Prostate gland (tissue), 2 donors: Measurements from ENCODE around the gene SLC16A10. TPM values are rescaled to one million over a fixed set of nuclear protein-coding genes. Genes with fewer than 3 reads are reported as not detected.

Source experiments
- DNase-seq: peaks from one replicate; pipeline ENCODE4 v3.0.0-alpha.2; 2019; ENCODE audit warnings: low spot score
- H3K27ac ChIP-seq, 2 donors: fragments of 200-600 bp; sonication (generic); 2 replicates each; pipeline ENCODE4 v1.5.1; 2017 to 2019
- H3K27me3 ChIP-seq: fragments of 200-600 bp; sonication (generic); replicated peaks from 2 replicates; pipeline ENCODE4 v1.5.1; 2019; ENCODE audit not compliant: insufficient read depth
- H3K36me3 ChIP-seq, 2 donors: fragments of 200-600 bp; sonication (generic); 1 replicate in 1 of 2; 2 replicates in 1 of 2; pipeline versions ENCODE4 v1.5.1 to v1.8.1; 2017 to 2019
- H3K4me1 ChIP-seq: fragments of 200-600 bp; sonication (generic); replicated peaks from 2 replicates; pipeline ENCODE4 v1.5.1; 2019
- H3K4me3 ChIP-seq, 2 donors: fragments of 200-600 bp; sonication (generic); 2 replicates each; pipeline ENCODE4 v1.5.1; 2017 to 2019
- H3K9me3 ChIP-seq: fragments of 200-600 bp; sonication (generic); 2 replicates; pipeline ENCODE4 v1.5.1; 2017
- CTCF ChIP-seq, 4 experiments: fragments of 200-600 bp in 2 of 4; fragments of 450-650 bp in 2 of 4; sonication (generic) in 2 of 4; IDR thresholded peaks; 1 replicate in 3 of 4; 2 replicates in 1 of 4; pipeline ENCODE4 v1.5.1; 2016 to 2019; ENCODE audit warnings: antibody characterized with exemption in 4 of 4, mild to moderate bottlenecking in 2 of 4, moderate library complexity in 2 of 4
- POLR2A ChIP-seq: fragments of 450-650 bp; IDR thresholded peaks from one replicate; pipeline ENCODE4 v1.6.1; 2016; ENCODE audit warnings: antibody characterized with exemption, mild to moderate bottlenecking
- POLR2AphosphoS5 ChIP-seq: sonication (generic); formaldehyde crosslinking; IDR thresholded peaks from one replicate; pipeline ENCODE4 v1.6.1; 2017; ENCODE audit warnings: antibody characterized with exemption
- WGBS: methylation state at CpG from one replicate; pipeline ENCODE4 v1.1.5; 2018; 5-methylcytosine and 5-hydroxymethylcytosine counted together
- intact Hi-C: fragments of 100-400 bp; cut with DNase I; formaldehyde crosslinking; loops from one replicate; pipeline ENCODE4 v1.14.2; 2022
- total RNA-seq, 2 donors: library from RNA; depleted of rRNA; stranded (reverse); fragments of >200 nt; gene quantifications; one replicate each; pipeline ENCODE4 v1.1.0, GENCODE V29; 2016

SLC16A10 gene
- total RNA-seq, 2 donors from 2014 or later = 11.5 to 12.5 TPM

- WGBS = 97% methylated on average over 2 of the region's 2 CpGs
- Histone ChIP-seq H3K4me1 (no peaks in the 10 kb centered on the region), H3K36me3 (no peaks in the 10 kb centered on the region), H3K27me3 (no peaks in the 10 kb centered on the region), H3K4me3 (no peak overlapping the region), H3K27ac (no peak overlapping the region), H3K9me3 (no peaks in the 10 kb centered on the region)
- intact Hi-C loops = no loop called here
- no peak for TF ChIP-seq POLR2A
- TF ChIP-seq POLR2AphosphoS5 = no peak
- TF ChIP-seq CTCF (IDR thresholded peaks at IDR 0.05) = no peak
- DNase-seq = no peak
Observed at GRCh38 chr6:111266276-111266675, 179.0 kb downstream of the SLC16A10 start.

DNA sequence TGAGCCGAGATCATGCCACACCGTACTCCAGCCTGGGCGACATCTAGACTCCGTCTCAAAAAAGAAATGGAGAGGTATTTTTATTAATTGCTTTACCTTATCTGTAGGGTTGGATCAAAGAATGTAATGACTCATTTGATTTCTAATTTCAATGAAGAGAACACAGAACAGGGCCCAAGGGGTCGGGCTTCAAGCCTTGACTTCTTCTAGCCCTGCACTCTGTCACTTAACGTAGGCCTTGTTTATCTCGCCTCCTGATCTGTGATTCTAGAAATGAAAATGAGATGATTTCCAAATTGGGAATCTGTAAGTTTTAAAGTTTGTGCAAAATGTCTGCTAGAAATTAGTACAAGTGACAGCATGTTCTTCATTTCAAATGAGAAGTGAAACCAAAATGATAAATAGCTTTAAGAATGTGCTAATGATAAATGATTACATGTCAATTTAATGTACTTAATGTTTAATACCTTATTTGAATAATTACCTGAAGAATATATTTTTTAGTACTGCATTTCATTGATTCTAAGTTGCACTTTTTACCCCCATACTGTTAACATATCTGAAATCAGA, 180.5 kb downstream of the SLC16A10 start:
- no peak overlapping the region for H3K4me3 ChIP-seq
- DNase-seq = no peak
- no peaks in the 10 kb centered on the region for H3K27me3 ChIP-seq
- WGBS = 88% methylated on average over 7 of the region's 7 CpGs
- H3K36me3 ChIP-seq = no peaks in the 10 kb centered on the region
- H3K4me1 ChIP-seq = no peaks in the 10 kb centered on the region
- TF ChIP-seq POLR2A = no peak
- no peak for TF ChIP-seq POLR2AphosphoS5
- TF ChIP-seq CTCF (IDR thresholded peaks at IDR 0.05) = no peak
- intact Hi-C loops = no loop called here
- no peak overlapping the region for H3K27ac ChIP-seq
- no peaks in the 10 kb centered on the region for H3K9me3 ChIP-seq

DNA sequence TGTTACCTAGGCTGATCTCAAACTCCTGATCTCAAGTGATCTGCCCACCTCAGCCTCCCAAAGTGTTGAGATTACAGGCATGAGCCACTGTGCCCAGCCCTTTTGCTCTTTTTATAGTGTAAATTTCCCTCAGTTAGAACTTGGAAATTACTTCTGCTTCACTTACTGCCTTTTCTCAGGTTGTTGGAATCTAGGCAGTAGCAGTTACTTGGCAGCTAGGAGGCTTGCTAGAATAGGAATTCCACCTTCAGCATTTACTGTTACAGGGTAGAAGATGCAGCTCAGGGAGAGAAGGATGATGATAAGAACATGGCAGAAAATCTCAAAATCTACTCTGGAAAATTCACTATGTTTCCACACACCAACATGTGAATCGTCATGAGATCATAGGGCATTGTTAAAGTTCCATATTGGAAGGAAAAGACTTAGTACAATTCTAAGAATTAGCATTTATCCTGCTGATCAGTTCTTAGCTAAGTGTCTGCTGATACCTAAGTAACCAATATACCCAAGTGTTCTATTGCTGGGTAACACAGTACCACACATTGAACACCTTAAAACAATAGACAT, 182.2 kb downstream of the SLC16A10 start:
- Histone ChIP-seq H3K4me3 (no peak overlapping the region), H3K9me3 (no peaks in the 10 kb centered on the region), H3K4me1 (no peaks in the 10 kb centered on the region), H3K27me3 (no peaks in the 10 kb centered on the region), H3K27ac (no peak overlapping the region), H3K36me3 (no peaks in the 10 kb centered on the region)
- WGBS = 93% methylated on average over 1 of the region's 1 CpG
- intact Hi-C loops = no loop called here
- TF ChIP-seq POLR2AphosphoS5 (no peak), CTCF (IDR thresholded peaks at IDR 0.05) (peak in 1 of 4 experiments; percentile 2)
- no peak for DNase-seq

- Histone ChIP-seq H3K27me3 (no peaks in the 10 kb centered on the region), H3K4me3 (no peak overlapping the region), H3K36me3 (no peaks in the 10 kb centered on the region), H3K9me3 (no peaks in the 10 kb centered on the region), H3K27ac (no peak overlapping the region), H3K4me1 (no peaks in the 10 kb centered on the region)
- no peak for DNase-seq
- WGBS = 97% methylated on average over 4 of the region's 4 CpGs
- TF ChIP-seq CTCF (IDR thresholded peaks at IDR 0.05) (no peak), POLR2AphosphoS5 (no peak), POLR2A (no peak)
- intact Hi-C loops = no loop called here
Observed at GRCh38 chr6:111270121-111270520, 182.8 kb downstream of the SLC16A10 start.

- DNase-seq = no peak
- no peak overlapping the region for H3K4me3 ChIP-seq
- H3K4me1 ChIP-seq = no peaks in the 10 kb centered on the region
- H3K9me3 ChIP-seq = no peaks in the 10 kb centered on the region
- H3K36me3 ChIP-seq = no peaks in the 10 kb centered on the region
- H3K27me3 ChIP-seq = no peaks in the 10 kb centered on the region
- intact Hi-C loops = no loop called here
- no peak overlapping the region for H3K27ac ChIP-seq
- TF ChIP-seq POLR2AphosphoS5 = no peak
- no peak for TF ChIP-seq CTCF (IDR thresholded peaks at IDR 0.05)
- no peak for TF ChIP-seq POLR2A
- WGBS = 99% methylated on average over 3 of the region's 3 CpGs
Observed at GRCh38 chr6:111274593-111275217, 187.4 kb downstream of the SLC16A10 start.
